NOMO-1 treated with DMSO at 0.1 percent for 48 hours (cell line): ENCODE measurements around the gene SPDEF.

Source experiments
- DNase-seq: peaks from one replicate; lab custom pipeline; 2025; ENCODE audit not compliant: unreplicated experiment; lab: John Stamatoyannopoulos, UW

SPDEF gene

DNA sequence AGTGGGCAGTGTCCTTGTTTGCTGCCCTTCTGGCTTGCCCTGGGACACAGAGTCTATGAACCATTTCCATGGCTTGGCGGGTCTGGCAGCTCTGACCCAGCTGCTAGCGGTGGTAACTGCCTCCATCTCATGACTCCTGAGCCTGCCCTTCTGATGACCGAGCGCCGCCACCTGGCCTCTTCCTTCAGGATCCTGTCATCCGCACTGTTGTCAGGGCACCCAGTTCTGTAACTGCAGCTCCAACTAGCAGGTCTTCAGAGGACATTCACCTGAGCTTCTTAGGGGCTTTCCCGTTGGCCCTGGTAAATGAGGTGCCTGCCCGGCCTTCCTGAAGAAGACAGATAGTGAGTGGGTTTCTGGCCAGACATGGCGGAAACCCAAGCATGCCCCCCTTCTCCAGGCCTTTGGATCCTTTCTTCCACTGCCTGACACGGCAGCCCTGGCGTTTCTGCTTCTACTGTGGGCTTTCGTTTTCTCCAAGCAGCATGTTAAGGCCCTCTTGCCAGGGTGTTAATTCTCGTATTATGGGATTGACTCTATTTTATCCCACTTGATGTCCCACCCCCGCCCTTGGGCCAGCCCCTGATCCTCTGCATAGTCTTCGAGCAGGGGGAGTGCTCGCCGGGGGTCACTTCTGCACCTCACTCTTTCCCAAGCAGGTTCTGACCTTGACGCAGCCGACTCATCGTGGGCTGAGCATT is 65.6 kb downstream of the SPDEF start:
- no peak for DNase-seq

DNA sequence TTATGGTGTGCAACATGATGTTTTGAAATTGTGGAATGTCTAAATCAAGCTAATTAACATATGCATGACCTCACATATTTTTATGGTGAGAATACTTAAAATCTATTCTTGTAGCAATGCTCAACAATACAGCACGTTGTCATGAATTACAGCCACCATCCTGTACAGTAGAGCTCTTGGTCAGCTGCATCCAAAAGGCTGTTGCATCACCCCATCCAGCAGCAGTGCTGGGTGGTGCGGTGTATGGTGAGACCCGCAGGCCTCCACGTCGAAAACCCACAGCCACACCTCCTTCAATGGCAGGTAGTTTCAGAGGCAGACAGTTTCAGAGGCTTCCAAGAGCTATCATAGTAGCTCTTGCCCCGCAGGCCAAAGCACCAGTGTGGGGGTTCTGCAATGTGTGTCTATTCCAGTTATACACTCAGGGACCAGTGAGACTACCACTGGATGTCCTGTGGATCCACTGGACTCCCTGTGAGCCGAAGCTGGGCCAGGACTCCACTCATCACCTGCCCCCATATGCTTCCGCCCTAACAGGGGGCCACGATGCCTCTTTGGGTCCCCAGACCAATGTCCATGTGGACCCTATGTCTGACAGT is 66.8 kb downstream of the SPDEF start:
- no peak for DNase-seq
